D721Med (cell line): ENCODE results near the gene COL6A3.

ENCODE experiments used
- DNase-seq: peaks from one replicate; pipeline ENCODE4 v3.0.0; 2011; ENCODE audit warnings: low spot score; ENCODE audit not compliant: insufficient read length
- FAIRE-seq: peaks from 2 replicates; lab custom pipeline; 2011; peaks lifted over from hg19 to GRCh38; lab: Jason Lieb, UNC
- CTCF ChIP-seq: IDR thresholded peaks from 2 replicates; pipeline ENCODE4 v1.5.1; 2012; ENCODE audit warnings: mild to moderate bottlenecking, control low read depth; ENCODE audit not compliant: insufficient read depth; ENCODE audit errors: missing control alignments

The COL6A3 gene

GRCh38 chr2:237323656-237324055 lies 90.3 kb downstream of the COL6A3 start:
- FAIRE-seq (no peak), DNase-seq (no peak)
- TF ChIP-seq CTCF: no peak

GRCh38 chr2:237322564-237322963 lies 91.4 kb downstream of the COL6A3 start:
- no peak for DNase-seq
- FAIRE-seq: no peak
- TF ChIP-seq CTCF: peak; percentile 17

- FAIRE-seq (no peak), DNase-seq (no peak)
- no peak for TF ChIP-seq CTCF
Observed at GRCh38 chr2:237321746-237322145, 92.2 kb downstream of the COL6A3 start.

- no peak for TF ChIP-seq CTCF
- no peak for FAIRE-seq
- no peak for DNase-seq
Observed at GRCh38 chr2:237320801-237321560, 93.0 kb downstream of the COL6A3 start.

- FAIRE-seq: no peak
- no peak for TF ChIP-seq CTCF
- no peak for DNase-seq
Observed at GRCh38 chr2:237319887-237320286, 94.1 kb downstream of the COL6A3 start.

- no peak for TF ChIP-seq CTCF
- FAIRE-seq: no peak
- no peak for DNase-seq
Observed at GRCh38 chr2:237319086-237319820, 94.7 kb downstream of the COL6A3 start.

- TF ChIP-seq CTCF: no peak
- FAIRE-seq (no peak), DNase-seq (no peak)
Observed at GRCh38 chr2:237316339-237316738, 97.6 kb downstream of the COL6A3 start.
